ENCODE measurements around the gene ACOX1. TPM values are rescaled to one million over a fixed set of nuclear protein-coding genes. Genes with fewer than 3 reads are reported as not detected.

The ACOX1 gene
- total RNA-seq, 1 experiment from 2014 or later, result 40.9 TPM

DNA sequence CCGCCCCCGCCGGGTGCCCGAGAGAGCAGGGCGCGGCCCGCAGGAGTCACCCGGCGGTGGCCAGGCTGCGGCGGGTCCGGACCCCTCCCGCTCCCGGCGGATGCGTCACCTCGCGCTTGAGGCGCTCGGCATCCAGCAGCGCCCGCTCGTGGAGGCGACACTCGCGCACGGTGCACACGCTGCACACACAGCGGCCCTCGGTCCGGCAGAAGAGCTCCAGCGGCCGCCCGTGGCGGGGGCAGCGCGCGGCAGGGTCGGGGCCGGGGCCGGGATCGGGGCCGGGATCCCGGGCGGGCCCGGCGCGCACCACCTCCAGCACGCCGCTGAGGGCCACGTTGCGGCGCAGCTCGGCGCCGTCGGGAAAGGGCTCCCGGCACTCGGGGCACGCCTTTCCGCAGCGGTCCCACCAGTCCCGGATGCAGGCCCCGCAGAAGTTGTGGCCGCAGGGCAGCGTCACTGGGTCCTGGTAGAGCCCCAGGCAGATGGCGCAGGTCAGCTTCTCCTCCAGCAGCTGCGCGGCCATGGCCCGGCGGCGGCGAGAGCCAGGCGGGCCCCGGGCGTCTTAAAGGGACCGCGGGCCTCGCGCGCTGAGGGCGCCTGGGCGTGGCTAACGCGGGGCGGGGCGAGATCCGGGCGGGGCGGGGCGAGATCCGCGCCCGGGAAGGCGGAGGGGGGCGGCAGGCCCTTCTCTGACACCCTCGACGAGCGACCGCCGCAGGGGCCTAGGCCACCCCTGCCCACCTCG, 82.4 kb downstream of the ACOX1 start, which contains the start of gene TRIM65 (continued):
- TF ChIP-seq, protein P1, sequence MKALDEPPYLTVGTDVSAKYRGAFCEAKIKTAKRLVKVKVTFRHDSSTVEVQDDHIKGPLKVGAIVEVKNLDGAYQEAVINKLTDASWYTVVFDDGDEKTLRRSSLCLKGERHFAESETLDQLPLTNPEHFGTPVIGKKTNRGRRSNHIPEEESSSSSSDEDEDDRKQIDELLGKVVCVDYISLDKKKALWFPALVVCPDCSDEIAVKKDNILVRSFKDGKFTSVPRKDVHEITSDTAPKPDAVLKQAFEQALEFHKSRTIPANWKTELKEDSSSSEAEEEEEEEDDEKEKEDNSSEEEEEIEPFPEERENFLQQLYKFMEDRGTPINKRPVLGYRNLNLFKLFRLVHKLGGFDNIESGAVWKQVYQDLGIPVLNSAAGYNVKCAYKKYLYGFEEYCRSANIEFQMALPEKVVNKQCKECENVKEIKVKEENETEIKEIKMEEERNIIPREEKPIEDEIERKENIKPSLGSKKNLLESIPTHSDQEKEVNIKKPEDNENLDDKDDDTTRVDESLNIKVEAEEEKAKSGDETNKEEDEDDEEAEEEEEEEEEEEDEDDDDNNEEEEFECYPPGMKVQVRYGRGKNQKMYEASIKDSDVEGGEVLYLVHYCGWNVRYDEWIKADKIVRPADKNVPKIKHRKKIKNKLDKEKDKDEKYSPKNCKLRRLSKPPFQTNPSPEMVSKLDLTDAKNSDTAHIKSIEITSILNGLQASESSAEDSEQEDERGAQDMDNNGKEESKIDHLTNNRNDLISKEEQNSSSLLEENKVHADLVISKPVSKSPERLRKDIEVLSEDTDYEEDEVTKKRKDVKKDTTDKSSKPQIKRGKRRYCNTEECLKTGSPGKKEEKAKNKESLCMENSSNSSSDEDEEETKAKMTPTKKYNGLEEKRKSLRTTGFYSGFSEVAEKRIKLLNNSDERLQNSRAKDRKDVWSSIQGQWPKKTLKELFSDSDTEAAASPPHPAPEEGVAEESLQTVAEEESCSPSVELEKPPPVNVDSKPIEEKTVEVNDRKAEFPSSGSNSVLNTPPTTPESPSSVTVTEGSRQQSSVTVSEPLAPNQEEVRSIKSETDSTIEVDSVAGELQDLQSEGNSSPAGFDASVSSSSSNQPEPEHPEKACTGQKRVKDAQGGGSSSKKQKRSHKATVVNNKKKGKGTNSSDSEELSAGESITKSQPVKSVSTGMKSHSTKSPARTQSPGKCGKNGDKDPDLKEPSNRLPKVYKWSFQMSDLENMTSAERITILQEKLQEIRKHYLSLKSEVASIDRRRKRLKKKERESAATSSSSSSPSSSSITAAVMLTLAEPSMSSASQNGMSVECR (CRISPR knock-in tag; IDR thresholded peaks at IDR 0.05; ENCODE audit: borderline replicate concordance), result peak; percentile 11; the same call in 1 of the 2 replicates
- TF ChIP-seq NR3C1 (CRISPR knock-in tag; conservative IDR thresholded peaks at IDR 0.05; ENCODE audit: low read depth) (no peak), ATF1 (CRISPR knock-in tag; IDR thresholded peaks at IDR 0.05) (peak; percentile 21; the same call in 1 of the 2 replicates), GRHL2 (CRISPR knock-in tag; IDR thresholded peaks at IDR 0.05; ENCODE audit: insufficient replicate concordance, severe bottlenecking) (no peak), PRRX2 (CRISPR knock-in tag; IDR thresholded peaks at IDR 0.05) (no peak), TCF7 (CRISPR knock-in tag; IDR thresholded peaks at IDR 0.05; ENCODE audit: low read depth) (peak; percentile 55; the same call in 1 of the 2 replicates), NR2C2 (CRISPR knock-in tag; IDR thresholded peaks at IDR 0.05) (no peak), GTF2I (CRISPR knock-in tag; conservative IDR thresholded peaks at IDR 0.05) (no peak), ELF4 (CRISPR knock-in tag; IDR thresholded peaks at IDR 0.05; ENCODE audit: low read depth) (peak; percentile 52; the same call in 1 of the 2 replicates), ZNF121 (CRISPR knock-in tag; IDR thresholded peaks at IDR 0.05) (no peak), ZNF219 (CRISPR knock-in tag; IDR thresholded peaks at IDR 0.05; ENCODE audit: borderline replicate concordance) (no peak), FOXP1 (CRISPR knock-in tag; IDR thresholded peaks at IDR 0.05; ENCODE audit: borderline replicate concordance) (peak; percentile 64), NFYB (CRISPR knock-in tag; conservative IDR thresholded peaks at IDR 0.05; ENCODE audit: low read depth) (0 out of 2 replicates have a peak, but pooled peaks have one; percentile 2)
- TF ChIP-seq, protein P2, sequence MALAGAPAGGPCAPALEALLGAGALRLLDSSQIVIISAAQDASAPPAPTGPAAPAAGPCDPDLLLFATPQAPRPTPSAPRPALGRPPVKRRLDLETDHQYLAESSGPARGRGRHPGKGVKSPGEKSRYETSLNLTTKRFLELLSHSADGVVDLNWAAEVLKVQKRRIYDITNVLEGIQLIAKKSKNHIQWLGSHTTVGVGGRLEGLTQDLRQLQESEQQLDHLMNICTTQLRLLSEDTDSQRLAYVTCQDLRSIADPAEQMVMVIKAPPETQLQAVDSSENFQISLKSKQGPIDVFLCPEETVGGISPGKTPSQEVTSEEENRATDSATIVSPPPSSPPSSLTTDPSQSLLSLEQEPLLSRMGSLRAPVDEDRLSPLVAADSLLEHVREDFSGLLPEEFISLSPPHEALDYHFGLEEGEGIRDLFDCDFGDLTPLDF (CRISPR knock-in tag; IDR thresholded peaks at IDR 0.05), result peak; percentile 80; the same call in 1 of the 2 replicates
- TF ChIP-seq, protein P3, sequence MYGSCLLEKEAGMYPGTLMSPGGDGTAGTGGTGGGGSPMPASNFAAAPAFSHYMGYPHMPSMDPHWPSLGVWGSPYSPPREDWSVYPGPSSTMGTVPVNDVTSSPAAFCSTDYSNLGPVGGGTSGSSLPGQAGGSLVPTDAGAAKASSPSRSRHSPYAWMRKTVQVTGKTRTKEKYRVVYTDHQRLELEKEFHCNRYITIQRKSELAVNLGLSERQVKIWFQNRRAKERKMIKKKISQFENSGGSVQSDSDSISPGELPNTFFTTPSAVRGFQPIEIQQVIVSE (CRISPR knock-in tag; IDR thresholded peaks at IDR 0.05; ENCODE audit: borderline replicate concordance), result no peak
- TF ChIP-seq, protein P4, sequence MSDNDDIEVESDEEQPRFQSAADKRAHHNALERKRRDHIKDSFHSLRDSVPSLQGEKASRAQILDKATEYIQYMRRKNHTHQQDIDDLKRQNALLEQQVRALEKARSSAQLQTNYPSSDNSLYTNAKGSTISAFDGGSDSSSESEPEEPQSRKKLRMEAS (CRISPR knock-in tag; IDR thresholded peaks at IDR 0.05), result peak; percentile 68; the same call in 1 of the 2 replicates
- TF ChIP-seq, protein P5, sequence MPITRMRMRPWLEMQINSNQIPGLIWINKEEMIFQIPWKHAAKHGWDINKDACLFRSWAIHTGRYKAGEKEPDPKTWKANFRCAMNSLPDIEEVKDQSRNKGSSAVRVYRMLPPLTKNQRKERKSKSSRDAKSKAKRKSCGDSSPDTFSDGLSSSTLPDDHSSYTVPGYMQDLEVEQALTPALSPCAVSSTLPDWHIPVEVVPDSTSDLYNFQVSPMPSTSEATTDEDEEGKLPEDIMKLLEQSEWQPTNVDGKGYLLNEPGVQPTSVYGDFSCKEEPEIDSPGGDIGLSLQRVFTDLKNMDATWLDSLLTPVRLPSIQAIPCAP (CRISPR knock-in tag; IDR thresholded peaks at IDR 0.05), result peak; percentile 58

Measured in WTC11 (cell line).